SKM-1 treated with dmso at 0.1 percent for 144 hours (cell line): ENCODE measurements around the gene HGFAC.

Experiments used
- DNase-seq: peaks from one replicate; lab custom pipeline; 2025; ENCODE audit not compliant: unreplicated experiment; lab: John Stamatoyannopoulos, UW

Gene HGFAC

DNA sequence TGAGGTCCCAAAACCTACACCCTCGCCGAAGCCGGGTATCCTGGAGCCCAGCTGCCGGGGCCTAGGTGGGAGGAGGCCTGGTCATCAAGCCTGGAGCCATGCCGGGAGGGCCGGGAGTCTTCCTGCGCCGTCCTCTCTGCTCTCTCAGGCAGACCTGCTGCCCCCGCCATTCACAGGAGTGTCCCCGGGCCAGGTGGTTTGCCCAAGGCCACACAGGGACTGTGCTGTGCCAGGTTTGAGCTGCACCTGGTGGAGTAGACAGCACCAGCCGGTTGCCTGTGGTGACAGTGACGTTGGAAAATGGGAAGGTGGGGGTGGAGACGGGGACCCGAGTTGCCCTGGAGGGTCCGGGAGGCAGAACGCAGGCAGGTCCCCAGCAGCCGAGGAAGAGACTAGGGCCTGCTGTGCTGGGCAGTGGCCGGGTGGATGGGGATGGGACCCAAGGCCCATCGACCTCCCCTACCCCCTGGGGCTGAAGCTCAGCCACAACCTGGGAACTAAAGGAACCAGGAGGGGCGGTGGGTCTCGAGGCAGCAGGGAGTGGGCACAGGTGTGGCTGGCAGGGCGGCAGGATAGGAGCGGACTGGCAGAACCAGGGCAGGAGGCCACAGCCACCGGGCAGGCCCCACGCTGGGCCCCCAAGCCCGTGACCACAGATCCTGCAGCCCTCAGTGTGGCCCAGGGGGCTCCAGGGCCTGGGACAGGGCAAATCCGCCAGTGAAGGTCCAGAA lies 30.8 kb downstream of the HGFAC start:
- DNase-seq = no peak

DNA sequence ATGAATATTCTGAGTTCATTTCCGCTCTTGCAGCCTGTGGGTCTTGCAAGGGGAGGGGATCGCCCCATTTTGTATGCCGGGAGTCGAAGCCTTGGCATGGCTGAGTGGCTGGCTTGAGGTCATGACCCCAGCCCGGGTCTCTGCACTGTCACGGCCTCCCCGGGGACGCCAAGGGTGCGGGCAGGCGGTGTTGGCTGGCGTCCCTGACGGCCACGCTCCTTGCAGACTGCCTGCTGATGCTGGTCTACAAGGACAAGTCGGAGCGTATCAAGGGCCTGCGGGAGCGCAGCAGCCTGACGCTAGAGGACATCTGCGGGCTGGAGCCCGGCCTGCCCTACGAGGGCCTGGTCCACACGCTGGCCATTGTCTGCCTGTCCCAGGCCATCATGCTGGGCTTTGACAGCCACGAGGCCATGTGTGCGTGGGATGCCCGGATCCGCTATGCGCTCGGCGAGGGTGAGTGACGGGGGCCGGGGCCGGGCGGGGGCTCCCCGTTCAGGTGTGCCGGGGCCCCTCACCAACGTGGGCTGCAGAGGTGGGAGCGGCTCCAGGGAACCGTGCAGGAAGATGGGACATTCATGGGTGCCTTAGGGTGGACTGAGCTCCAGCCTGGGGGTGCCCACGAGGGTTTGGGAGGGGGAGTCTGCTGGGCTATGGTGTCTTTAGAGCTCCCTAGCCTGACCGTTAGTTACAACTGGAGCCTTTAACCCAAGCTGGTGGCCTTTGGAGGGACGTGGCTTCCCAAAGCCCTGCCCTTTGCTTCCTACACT lies 31.6 kb downstream of the HGFAC start:
- DNase-seq = no peak

DNA sequence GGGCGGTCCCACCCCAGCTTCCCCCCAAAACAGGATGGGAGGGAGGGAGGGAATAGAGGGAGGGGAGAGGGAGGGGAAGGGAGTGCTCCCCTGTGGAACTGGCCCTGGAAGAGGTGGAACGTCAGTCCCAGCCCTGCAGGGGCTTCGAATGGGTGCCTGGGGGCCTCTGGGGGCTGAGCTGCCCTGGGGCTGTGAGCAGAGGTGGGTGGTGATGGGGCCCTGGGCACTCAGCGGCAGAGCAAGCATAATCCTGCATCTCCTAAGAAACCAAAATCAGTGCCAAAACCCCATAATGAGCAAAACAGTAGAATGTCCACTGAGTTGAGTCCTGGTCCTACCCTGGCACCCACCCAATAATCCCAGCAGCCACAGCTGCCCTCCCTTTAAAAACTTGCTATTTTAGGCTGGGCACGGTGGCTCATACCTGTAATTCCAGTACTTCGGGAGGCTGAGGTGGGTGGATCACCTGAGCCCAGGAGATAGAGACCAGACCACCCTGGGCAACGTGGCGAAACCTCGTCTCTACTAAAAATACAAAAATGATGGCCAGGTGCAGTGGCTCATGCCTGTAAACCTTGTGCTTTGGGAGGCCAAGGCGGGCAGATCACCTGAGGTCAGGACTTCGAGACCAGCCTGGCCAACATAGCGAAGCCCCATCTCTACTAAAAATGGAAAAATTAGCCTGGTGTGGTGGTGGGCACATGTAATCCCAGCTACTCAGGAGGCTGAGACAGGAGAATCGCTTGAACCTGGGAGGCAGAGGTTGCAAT lies 32.4 kb downstream of the HGFAC start:
- DNase-seq = no peak

DNA sequence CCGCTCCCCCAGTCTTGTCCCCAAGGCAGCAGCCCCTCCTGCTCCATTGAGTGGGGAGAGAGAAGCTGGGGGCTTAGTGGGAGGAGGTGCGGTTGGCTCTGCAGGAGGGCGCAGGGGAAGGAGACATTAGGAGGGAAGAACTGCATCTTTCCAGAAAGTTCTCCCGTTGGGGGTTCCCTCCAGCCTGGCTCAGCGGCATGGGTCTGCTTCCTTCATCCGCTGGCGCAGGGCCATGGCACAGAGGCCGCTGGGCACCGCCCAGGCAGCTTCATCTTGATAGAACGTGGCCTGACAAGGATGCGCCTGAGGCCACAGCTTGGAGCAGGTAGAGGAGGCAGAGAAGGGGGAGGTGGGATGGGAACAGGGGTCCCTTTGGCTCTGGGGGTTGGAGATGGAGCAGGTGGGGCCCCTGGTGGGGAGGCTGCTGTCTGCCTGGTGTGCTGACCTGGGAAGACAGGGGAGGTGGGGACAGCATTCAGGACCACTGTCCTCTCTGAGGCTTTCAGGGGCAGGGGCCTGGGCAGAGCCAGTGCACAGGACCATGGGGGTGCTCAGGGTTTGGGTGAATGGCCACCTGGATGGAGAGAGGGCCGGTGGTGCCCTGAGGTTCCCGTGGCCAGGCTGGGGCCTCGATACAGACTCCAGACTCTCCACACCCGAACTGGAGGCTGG lies 33.4 kb downstream of the HGFAC start:
- no peak for DNase-seq

DNA sequence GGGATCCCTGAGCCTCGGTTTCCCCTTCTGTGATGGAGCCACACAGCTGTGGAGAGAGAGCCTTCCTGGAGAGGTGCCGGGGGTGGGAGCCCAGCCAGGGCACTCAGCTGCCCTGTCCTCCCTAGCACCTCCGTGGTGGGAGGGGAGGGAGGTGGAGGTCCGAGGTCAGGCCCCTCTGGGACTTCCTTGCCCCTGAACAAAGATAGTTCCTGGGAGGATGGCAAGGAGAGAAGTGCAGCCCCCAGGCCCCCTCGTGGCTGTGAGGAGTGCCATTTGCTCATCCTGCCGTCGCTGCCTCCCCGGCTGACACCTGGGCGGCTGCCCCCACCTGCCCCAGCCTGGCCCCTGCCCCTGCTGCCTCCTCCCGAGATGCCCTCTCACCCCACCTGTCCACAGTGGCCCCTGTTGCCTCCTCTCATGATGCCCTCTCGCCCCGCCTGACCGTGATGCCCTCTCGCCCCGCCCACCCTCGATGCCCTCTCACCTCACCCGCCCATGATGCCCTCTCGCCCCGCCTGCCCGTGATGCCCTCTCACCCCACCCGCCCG lies 34.0 kb downstream of the HGFAC start:
- no peak for DNase-seq

DNA sequence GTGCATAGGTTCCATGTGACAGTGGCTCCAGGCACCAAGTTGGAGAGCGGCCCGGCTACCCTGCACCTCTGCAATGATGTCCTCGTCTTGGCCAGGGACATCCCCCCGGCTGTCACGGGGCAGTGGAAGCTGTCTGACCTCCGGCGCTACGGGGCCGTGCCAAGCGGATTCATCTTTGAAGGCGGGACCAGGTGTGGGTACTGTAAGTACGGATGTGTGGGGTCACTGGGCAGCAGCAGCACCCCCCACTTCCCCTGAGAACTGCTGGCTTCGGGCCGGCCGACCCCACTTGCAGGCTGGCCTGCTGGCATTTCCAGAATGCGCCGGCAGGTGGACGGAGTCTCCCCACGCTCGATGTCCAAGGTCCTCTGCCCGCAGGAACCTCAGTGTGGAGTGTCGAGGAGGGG lies 34.6 kb downstream of the HGFAC start:
- DNase-seq = no peak

DNA sequence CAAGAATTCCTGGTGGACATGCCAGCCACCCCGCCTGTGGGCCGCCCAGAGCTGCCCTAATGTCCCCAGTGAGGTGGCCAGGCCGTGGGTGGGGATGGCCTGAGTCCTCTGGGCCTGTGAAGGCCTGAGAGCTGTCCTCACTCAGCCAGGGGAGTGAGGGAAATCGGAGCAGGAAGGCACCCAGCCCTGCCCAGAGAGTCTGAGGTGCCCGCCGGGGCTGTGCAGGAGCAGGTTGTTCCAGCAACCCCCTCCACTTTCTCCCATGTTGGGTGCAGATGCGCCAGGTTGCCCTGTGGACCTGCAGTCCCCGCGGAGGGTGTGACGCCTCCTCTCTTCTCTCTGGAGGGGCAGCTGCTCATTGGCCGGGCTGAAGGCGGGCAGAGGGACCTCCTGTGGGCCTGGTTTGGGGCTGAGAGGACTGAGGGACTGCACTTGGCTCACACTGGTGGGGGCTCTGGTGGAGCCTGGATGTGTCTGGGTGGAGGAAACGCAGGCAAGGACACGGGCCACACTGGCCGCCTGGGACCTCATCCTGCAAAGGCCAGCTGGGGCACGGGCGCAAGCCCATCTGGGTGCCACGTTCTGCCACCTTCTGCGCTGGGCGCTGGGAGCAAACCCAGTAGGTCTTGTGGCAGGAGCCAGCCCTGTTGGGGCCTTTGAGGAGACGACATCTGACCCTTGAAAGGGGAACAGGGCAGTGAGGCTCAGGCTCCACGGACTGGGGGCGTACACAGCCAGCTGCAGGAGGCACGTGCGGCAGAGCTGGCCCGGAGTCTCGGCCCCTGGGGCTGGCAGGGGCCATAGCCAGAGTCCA lies 35.4 kb downstream of the HGFAC start:
- no peak for DNase-seq

DNA sequence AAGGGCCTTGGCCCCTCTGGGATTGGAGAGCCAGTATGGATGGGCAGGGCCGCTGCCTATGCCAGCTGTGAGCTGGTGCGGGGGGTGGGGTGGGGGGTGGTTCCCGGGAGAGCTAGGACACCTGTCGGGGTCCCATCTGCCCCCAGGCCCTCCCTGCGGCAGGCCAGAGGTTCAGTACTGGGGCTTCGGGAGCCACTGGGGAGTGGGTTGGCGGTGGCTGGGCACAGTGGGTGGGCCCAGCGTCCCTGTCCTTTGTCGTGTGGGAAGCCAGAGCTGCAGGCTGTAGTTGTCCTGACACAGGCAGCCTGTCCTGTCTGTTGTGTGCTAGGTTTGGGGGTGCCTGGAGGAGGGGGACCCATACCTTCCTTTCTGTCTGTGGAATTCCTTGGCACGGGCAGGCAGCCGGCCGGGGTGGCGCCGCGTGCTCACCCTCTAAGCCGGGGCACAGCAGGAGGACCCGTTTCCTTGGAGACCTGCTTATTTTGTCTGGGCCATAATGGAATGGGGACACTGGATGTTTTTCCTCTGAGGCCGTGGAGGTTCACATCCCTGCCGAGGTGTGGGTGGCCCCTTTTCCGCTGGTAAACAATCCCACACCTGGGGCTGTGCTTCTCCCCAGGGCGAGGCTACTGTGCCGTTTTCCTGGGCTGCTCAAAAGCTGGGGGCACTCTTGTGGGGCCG lies 36.1 kb downstream of the HGFAC start:
- DNase-seq = no peak

DNA sequence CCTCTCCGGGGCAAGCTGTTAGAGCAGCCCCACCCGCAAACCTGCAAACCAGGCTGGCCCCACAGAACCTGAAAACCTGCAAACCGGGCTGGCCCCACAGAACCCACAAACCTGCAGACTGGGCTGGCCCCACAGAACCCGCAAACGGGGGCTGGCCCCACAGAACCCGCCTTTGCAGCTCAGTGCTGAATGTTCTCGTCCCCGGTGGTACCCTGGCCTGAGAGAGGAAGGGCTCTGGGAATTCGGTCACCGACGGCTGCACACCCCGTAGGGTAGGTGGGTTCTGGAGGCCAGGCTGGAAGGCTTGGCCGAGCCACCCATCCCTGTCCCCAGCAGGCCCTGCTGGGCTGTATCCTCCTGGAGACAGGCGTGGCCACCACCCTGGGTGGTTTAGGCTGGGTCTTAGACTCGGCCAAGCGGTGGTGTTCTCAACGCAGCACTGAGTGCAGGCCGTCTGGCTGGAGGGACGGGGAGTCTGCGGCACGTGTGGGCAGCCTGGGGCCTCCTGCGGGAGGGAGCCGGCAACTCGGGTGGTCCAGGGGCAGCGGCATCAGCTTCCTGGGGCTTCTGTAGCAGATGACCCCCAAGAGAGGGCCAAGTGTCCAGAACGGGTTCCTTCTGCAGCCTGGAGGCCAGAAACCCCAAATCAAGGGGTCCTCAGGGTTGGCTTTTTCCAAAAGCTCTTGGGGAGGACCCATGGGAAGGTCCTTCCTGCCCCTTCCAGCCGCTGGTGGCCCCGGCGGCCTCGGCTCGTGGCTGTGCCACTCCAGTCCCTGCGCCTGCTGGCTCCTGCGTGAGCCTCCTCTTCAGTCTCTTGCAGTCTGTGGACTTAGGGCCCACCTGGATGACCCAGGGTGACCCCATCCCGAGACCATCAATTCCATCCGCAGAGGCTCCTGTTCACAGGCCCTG lies 36.9 kb downstream of the HGFAC start:
- DNase-seq = no peak

DNA sequence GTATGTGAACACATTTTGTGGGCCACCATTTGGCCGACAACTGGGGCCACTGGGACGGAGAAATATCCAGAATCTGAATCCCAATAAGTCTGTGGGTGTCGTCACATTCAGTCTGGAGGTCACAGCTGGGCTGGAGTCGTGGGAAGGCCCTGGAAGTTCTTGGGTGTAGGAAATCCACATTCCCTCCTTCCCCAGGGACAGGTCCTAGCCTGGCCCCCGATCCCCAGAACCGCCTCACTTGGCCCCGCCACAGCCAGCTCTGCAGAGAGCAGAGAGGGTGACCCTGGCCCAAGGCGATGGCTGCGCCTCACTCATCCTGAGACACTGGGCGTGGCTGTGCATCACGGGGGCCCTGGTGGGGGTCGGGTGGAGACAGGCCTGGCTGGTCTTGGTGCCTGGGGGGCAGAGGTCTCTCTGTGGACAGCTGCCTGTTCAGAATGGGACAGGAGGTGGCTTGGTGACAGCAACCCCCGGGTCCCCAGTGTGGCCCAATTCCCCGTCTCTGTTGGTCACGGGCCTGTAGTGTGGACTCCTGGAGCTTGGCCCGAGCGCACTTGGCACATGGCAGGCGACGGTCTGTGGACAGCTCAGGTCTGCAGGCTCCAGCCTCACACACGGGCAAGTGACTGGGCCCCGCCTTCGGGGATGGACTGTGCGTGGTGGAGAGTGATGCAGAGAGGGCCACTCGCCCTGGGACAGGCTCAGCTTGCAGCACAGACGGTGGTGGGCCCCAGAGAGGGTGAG lies 37.8 kb downstream of the HGFAC start:
- no peak for DNase-seq

DNA sequence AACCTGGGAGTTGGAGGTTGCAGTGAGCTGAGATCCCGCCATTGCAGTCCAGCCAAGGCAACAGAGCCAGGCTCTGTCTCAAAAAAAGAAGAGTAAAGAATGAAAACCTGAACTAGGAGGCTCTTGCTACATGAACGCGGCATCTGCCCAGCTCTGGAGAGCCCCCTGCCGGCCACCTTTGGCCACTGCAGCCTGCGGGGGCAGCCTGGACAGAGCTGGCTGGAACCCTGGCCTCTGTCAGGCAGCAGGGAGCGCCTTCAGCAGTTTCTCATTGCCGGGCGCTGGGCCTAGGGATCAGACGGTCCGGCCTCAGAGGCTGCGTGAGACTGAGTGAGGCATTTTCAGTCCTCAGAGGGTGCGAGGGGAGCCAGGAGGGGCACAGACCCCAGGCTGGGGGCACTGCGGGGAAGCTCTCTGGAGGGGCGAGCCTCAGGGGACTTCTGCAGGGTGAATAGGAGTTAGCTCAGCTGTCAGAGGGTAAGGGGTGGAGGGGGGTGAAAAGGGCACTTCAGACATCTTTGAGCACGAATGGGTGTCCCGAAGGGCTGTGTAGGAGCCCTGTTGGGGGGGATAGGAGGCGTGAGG lies 38.9 kb downstream of the HGFAC start:
- DNase-seq = peak; percentile 83

DNA sequence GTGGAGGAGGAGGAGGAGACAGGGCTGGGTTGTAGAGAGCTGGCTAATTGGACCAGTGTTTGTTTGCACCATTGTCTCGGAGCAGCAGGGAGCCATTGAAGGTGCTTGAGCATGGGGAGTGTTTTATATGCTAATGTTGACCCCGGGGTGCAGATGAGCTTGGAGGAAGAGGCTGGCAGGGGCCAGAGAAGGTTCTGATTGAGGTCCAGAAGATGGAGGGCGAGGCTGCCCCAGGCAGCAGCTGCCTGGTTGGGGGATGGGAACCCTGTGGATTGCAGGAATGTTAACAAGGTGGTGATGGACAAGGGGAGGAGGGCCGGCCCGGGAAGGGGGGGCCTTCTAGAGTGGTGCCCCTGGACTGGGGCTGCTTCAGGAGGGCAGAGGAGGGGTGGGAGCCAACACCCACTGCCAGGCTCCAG lies 39.4 kb downstream of the HGFAC start:
- no peak for DNase-seq

DNA sequence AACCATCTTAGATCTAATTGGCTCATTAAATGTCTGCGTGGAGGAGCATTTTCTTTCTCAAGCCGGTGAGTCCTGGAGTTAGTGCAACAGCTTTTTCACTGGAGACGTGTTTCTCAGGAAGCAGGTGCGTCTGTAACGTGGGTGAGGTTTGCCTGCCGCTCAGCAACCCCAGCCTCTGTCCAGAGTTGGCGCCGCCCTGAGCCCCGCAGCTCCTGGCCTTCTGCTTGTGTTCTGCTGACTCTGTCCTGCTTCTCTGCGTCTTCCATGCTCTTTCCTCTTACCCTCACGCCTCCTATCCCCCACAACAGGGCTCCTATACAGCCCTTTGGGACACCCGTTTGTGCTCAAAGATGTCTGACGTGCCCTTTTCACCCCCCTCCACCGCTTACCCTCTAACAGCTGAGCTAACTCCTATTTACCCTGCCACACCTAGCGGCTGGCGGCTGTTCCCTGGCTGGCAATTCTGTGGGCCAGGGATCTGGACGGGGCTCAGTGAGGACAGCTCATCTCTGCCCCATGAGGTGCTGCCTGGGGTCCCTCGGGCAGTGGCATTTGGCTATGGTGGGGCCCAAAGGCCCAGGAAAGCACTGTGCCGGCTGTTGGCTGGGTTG lies 40.1 kb downstream of the HGFAC start:
- no peak for DNase-seq

DNA sequence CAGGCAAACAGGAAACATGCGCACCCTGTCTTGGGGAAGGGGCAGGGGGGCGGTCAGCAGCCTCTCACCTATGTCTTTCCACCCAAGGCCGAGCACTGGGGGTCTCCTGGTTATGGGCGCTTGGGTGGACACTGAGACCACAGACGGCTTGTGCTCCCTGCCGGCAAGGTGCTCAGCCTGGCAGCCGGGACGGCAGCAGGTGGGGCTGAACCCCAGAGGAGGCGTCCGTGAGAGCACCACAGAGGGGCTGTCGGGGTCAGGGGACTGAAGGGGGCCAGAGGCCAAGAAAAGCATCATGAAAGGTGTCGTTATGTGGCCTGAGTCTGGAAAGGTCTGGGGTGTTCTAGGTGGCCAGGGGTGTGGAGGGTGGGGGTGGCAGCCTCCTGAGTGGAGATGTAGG lies 40.9 kb downstream of the HGFAC start:
- DNase-seq = no peak

DNA sequence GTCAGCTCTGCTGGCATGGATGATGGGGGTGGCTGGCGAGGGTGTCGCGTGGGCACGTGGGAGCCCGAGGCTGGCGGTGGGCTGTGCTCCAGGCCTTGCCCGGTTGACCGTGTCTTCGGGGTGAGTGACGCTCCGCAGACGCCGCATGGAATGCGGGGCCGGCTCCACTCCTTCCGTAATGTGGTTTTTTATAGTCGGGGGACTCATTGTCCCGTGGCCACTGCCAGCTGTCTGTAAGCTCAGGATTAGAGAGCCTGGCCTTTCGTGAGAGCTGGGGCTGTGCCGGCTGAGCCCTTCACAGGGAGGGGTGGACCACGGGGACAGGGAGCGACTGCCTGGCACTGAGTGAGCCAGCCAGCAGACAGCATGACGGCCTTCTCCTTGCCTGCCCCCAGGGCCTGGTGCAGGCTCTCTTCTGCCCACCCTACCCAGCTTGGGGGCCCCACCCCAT lies 41.7 kb downstream of the HGFAC start:
- no peak for DNase-seq

DNA sequence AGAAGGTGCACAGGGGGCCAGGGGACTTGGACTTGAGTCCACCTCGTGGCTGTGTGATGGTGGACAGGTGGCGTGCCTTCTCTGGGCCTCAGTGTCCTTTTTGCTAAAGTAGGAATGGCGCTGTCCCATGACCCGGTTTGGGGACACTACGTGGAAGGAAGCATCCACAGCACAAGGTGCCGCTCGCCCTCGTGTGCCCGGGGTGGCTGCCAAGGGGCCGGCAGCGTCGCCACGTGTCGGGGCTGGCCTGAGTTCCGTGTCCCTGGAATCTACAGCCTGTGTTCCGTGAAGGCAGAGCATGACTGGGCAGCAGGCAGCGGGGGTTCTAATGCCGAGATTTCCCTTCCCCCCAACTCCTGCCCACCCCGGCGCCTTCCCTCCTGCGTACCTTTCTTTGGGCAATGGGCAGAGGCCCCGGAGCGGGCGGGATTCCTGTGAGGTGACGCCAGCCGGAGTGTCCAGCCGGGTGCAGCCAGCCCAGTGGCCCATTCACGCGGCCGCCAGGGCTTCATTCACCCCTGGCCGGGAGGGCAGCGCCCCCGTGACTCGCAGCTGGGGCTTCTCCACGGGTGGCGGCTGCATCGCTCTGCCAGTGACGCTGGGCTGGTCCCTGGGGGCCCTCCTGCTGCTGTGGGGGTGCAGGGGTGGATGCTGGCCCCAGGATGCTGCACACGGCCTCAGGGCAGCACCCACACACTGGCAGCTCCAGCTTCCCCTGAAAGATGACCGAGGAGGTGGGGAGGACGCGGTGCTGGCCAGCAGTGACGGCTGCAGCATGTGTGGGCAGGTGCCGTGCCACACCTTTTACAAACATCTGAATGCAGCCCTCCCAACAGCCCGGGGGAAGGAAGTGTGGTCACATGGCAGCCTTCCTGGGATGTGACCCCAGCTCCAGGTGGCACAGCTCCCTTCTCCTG lies 42.5 kb downstream of the HGFAC start:
- no peak for DNase-seq
